Measurements from ENCODE around the gene LIMK1. TPM values are rescaled to one million over a fixed set of nuclear protein-coding genes. Genes with fewer than 3 reads are reported as not detected.

The LIMK1 gene
- total RNA-seq, 1 experiment from 2014 or later, result 26.9 TPM

GRCh38 chr7:74069086-74069541, 14.5 kb upstream of the LIMK1 start:
- H3K36me3 ChIP-seq, result no peaks in the 10 kb centered on the region
- H3K4me3 ChIP-seq, result no peak overlapping the region
- DNase-seq, result no peak
- no peaks in the 10 kb centered on the region for H3K27me3 ChIP-seq
- no peaks in the 10 kb centered on the region for H3K9me3 ChIP-seq

GRCh38 chr7:74069790-74070618, 13.6 kb upstream of the LIMK1 start:
- no peaks in the 10 kb centered on the region for H3K27me3 ChIP-seq
- DNase-seq, result no peak
- H3K4me3 ChIP-seq, result no peak overlapping the region
- no peaks in the 10 kb centered on the region for H3K9me3 ChIP-seq
- no peaks in the 10 kb centered on the region for H3K36me3 ChIP-seq

GRCh38 chr7:74070619-74070921, 13.0 kb upstream of the LIMK1 start:
- no peaks in the 10 kb centered on the region for H3K9me3 ChIP-seq
- no peak overlapping the region for H3K4me3 ChIP-seq
- H3K36me3 ChIP-seq, result no peaks in the 10 kb centered on the region
- H3K27me3 ChIP-seq, result no peaks in the 10 kb centered on the region
- no peak for DNase-seq

GRCh38 chr7:74071121-74071520, 12.5 kb upstream of the LIMK1 start:
- no peak for DNase-seq
- Histone ChIP-seq H3K4me3 (no peak overlapping the region), H3K36me3 (no peaks in the 10 kb centered on the region), H3K27me3 (no peaks in the 10 kb centered on the region), H3K9me3 (no peaks in the 10 kb centered on the region)

GRCh38 chr7:74074770-74075169, 8.8 kb upstream of the LIMK1 start:
- Histone ChIP-seq H3K36me3 (no peaks in the 10 kb centered on the region), H3K4me3 (no peak overlapping the region), H3K27me3 (no peaks in the 10 kb centered on the region), H3K9me3 (no peaks in the 10 kb centered on the region)
- DNase-seq, result no peak

- Histone ChIP-seq H3K9me3 (no peaks in the 10 kb centered on the region), H3K27me3 (no peaks in the 10 kb centered on the region), H3K4me3 (no peak overlapping the region), H3K36me3 (no peaks in the 10 kb centered on the region)
- no peak for DNase-seq
Measured at GRCh38 chr7:74078461-74078860, 5.1 kb upstream of the LIMK1 start.

- Histone ChIP-seq H3K4me3 (no peak overlapping the region), H3K9me3 (no peaks in the 10 kb centered on the region), H3K36me3 (peaks cover 16% of the 10 kb centered on the region), H3K27me3 (no peaks in the 10 kb centered on the region)
- no peak for DNase-seq
Measured at GRCh38 chr7:74082770-74083116, 861 bp upstream of the LIMK1 start.

- DNase-seq, result peak; percentile 77
- peaks cover 18% of the 10 kb centered on the region for H3K36me3 ChIP-seq
- peak overlapping the region; percentile 65 for H3K4me3 ChIP-seq
- no peaks in the 10 kb centered on the region for H3K27me3 ChIP-seq
- H3K9me3 ChIP-seq, result no peaks in the 10 kb centered on the region
Measured at GRCh38 chr7:74083928-74084721, 521 bp downstream of the LIMK1 start.

GRCh38 chr7:74084722-74085578, 1.3 kb downstream of the LIMK1 start:
- Histone ChIP-seq H3K9me3 (no peaks in the 10 kb centered on the region), H3K36me3 (peaks cover 18% of the 10 kb centered on the region), H3K27me3 (no peaks in the 10 kb centered on the region), H3K4me3 (peak overlapping the region; percentile 65)
- peak; percentile 79 for DNase-seq

GRCh38 chr7:74087791-74088453, 4.3 kb downstream of the LIMK1 start:
- Histone ChIP-seq H3K9me3 (no peaks in the 10 kb centered on the region), H3K36me3 (peaks cover 18% of the 10 kb centered on the region), H3K4me3 (no peak overlapping the region), H3K27me3 (no peaks in the 10 kb centered on the region)
- DNase-seq, result no peak

GRCh38 chr7:74092321-74092963, 8.8 kb downstream of the LIMK1 start:
- no peak overlapping the region for H3K4me3 ChIP-seq
- H3K36me3 ChIP-seq, result peaks cover 26% of the 10 kb centered on the region
- H3K9me3 ChIP-seq, result peaks cover 6% of the 10 kb centered on the region
- no peak for DNase-seq
- no peaks in the 10 kb centered on the region for H3K27me3 ChIP-seq

GRCh38 chr7:74092964-74093471, 9.4 kb downstream of the LIMK1 start:
- Histone ChIP-seq H3K9me3 (peaks cover 6% of the 10 kb centered on the region), H3K27me3 (no peaks in the 10 kb centered on the region), H3K36me3 (peaks cover 26% of the 10 kb centered on the region), H3K4me3 (no peak overlapping the region)
- no peak for DNase-seq

- Histone ChIP-seq H3K36me3 (peaks cover 28% of the 10 kb centered on the region), H3K4me3 (no peak overlapping the region), H3K9me3 (peaks cover 6% of the 10 kb centered on the region), H3K27me3 (no peaks in the 10 kb centered on the region)
- DNase-seq, result no peak
Measured at GRCh38 chr7:74093671-74094223, 10.1 kb downstream of the LIMK1 start.

- H3K27me3 ChIP-seq, result no peaks in the 10 kb centered on the region
- H3K36me3 ChIP-seq, result peaks cover 33% of the 10 kb centered on the region
- no peak overlapping the region for H3K4me3 ChIP-seq
- DNase-seq, result peak; percentile 96
- H3K9me3 ChIP-seq, result peaks cover 6% of the 10 kb centered on the region
Measured at GRCh38 chr7:74094224-74095101, 10.9 kb downstream of the LIMK1 start.

- Histone ChIP-seq H3K9me3 (peaks cover 6% of the 10 kb centered on the region), H3K4me3 (no peak overlapping the region), H3K36me3 (peaks cover 33% of the 10 kb centered on the region), H3K27me3 (no peaks in the 10 kb centered on the region)
- DNase-seq, result no peak
Measured at GRCh38 chr7:74095135-74095534, 11.5 kb downstream of the LIMK1 start.

Data from MG63 (cell line).